Measurements from ENCODE around the gene BRINP2.

BRINP2 gene

GRCh38 chr1:177198243-177198642 lies 27.5 kb downstream of the BRINP2 start:
- Histone ChIP-seq H3K4me3 (replicated peaks; ENCODE audit: insufficient read depth, low read length) (no peak overlapping the region), H3K27me3 (ENCODE audit: insufficient read depth, poor library complexity, severe bottlenecking) (no peaks in the 10 kb centered on the region), H3K27ac (replicated peaks) (no peak overlapping the region)
- no peak for TF ChIP-seq SPI1 (IDR thresholded peaks at IDR 0.05; ENCODE audit: borderline replicate concordance, low read depth)
- no peak for TF ChIP-seq REST (IDR thresholded peaks at IDR 0.05; ENCODE audit: insufficient replicate concordance, low read depth)
- no peak for TF ChIP-seq GABPA (IDR thresholded peaks at IDR 0.05; ENCODE audit: low read depth)
- no peak for TF ChIP-seq POLR2AphosphoS5 (IDR thresholded peaks at IDR 0.05; ENCODE audit: low read depth)
- no peak for TF ChIP-seq CTCF (IDR thresholded peaks at IDR 0.05; ENCODE audit: insufficient read depth, low read length)
- DNase-seq (ENCODE audit: low read depth in 1 of 2, low spot score in 1 of 2), result no peak

GRCh38 chr1:177200290-177200689 lies 29.5 kb downstream of the BRINP2 start:
- no peak for DNase-seq (ENCODE audit: low read depth in 1 of 2, low spot score in 1 of 2)
- H3K27ac ChIP-seq (replicated peaks), result no peak overlapping the region
- no peaks in the 10 kb centered on the region for H3K27me3 ChIP-seq (ENCODE audit: insufficient read depth, poor library complexity, severe bottlenecking)
- TF ChIP-seq GABPA (IDR thresholded peaks at IDR 0.05; ENCODE audit: low read depth) (no peak), CTCF (IDR thresholded peaks at IDR 0.05; ENCODE audit: insufficient read depth, low read length) (no peak), POLR2AphosphoS5 (IDR thresholded peaks at IDR 0.05; ENCODE audit: low read depth) (no peak), SPI1 (IDR thresholded peaks at IDR 0.05; ENCODE audit: borderline replicate concordance, low read depth) (no peak), REST (IDR thresholded peaks at IDR 0.05; ENCODE audit: insufficient replicate concordance, low read depth) (no peak)
- no peak overlapping the region for H3K4me3 ChIP-seq (replicated peaks; ENCODE audit: insufficient read depth, low read length)

- no peak for DNase-seq (ENCODE audit: low read depth in 1 of 2, low spot score in 1 of 2)
- Histone ChIP-seq H3K27me3 (ENCODE audit: insufficient read depth, poor library complexity, severe bottlenecking) (no peaks in the 10 kb centered on the region), H3K27ac (replicated peaks) (no peak overlapping the region)
These were observed 36.1 kb downstream of the BRINP2 start for GRCh38 chr1:177206831-177207355.

More at GRCh38 chr1:177206831-177207355, 36.1 kb downstream of the BRINP2 start:
- no peak for TF ChIP-seq CTCF (IDR thresholded peaks at IDR 0.05; ENCODE audit: insufficient read depth, low read length)
- no peak for TF ChIP-seq GABPA (IDR thresholded peaks at IDR 0.05; ENCODE audit: low read depth)
- no peak for TF ChIP-seq REST (IDR thresholded peaks at IDR 0.05; ENCODE audit: insufficient replicate concordance, low read depth)
- no peak for TF ChIP-seq POLR2AphosphoS5 (IDR thresholded peaks at IDR 0.05; ENCODE audit: low read depth)
- no peak for TF ChIP-seq SPI1 (IDR thresholded peaks at IDR 0.05; ENCODE audit: borderline replicate concordance, low read depth)
- H3K4me3 ChIP-seq (replicated peaks; ENCODE audit: insufficient read depth, low read length), result no peak overlapping the region

Data from HL-60 (cell line).